ENCODE measurements around the gene SLC2A11.
"Not testable (repeated sequence)": the region's sequence is repeated elsewhere in the genome, so short reads cannot be mapped to it uniquely, and the experiment has no call there.

SLC2A11 gene

GRCh38 chr22:23908587-23909205 lies 51.0 kb downstream of the SLC2A11 start:
- DNase-seq (ENCODE audit: low read depth in 2 of 2), result no peak

GRCh38 chr22:23909296-23909898 lies 51.7 kb downstream of the SLC2A11 start:
- no peak for DNase-seq (ENCODE audit: low read depth in 2 of 2)

GRCh38 chr22:23910496-23911190 lies 53.0 kb downstream of the SLC2A11 start:
- no peak for DNase-seq (ENCODE audit: low read depth in 2 of 2)

- no peak for DNase-seq (ENCODE audit: low read depth in 2 of 2)
Measured at GRCh38 chr22:23911318-23911980, 53.8 kb downstream of the SLC2A11 start.

- DNase-seq (ENCODE audit: low read depth in 2 of 2), result no peak
Measured at GRCh38 chr22:23912293-23912903, 54.7 kb downstream of the SLC2A11 start.

- no peak for DNase-seq (ENCODE audit: low read depth in 2 of 2)
Measured at GRCh38 chr22:23913306-23913660, 55.6 kb downstream of the SLC2A11 start.

- DNase-seq (ENCODE audit: low read depth in 2 of 2), result peak; percentile 96 to 98
Measured at GRCh38 chr22:23913661-23914353, 56.1 kb downstream of the SLC2A11 start.

GRCh38 chr22:23915290-23915689 lies 57.6 kb downstream of the SLC2A11 start:
- no peak for DNase-seq (ENCODE audit: low read depth in 2 of 2)

- not testable (repeated sequence) for DNase-seq (ENCODE audit: low read depth in 2 of 2)
Measured at GRCh38 chr22:23920267-23920611, 62.6 kb downstream of the SLC2A11 start.

- DNase-seq (ENCODE audit: low read depth in 2 of 2), result not testable (repeated sequence)
Measured at GRCh38 chr22:23921586-23922201, 64.0 kb downstream of the SLC2A11 start.

GRCh38 chr22:23922921-23923320 lies 65.2 kb downstream of the SLC2A11 start:
- no peak for DNase-seq (ENCODE audit: low read depth in 2 of 2)

- no peak for DNase-seq (ENCODE audit: low read depth in 2 of 2)
Measured at GRCh38 chr22:23925020-23925606, 67.4 kb downstream of the SLC2A11 start.

- DNase-seq (ENCODE audit: low read depth in 2 of 2), result no peak
Measured at GRCh38 chr22:23926561-23926960, 68.9 kb downstream of the SLC2A11 start.

Measured in stimulated activated CD4-positive, alpha-beta T cell treated with anti-CD3 and anti-CD28 coated beads, Interleukin-1b, Interleukin-23, amount 100 ng/mL, for 1 hour (primary cell).